IPS-18a (cell line): ENCODE measurements around the gene CASKIN1.

ENCODE experiments used
- H3K27ac ChIP-seq: one replicate; pipeline ENCODE4 v1.5.1; 2013; ENCODE audit warnings: low read length
- H3K27me3 ChIP-seq: one replicate; pipeline ENCODE4 v1.6.1; 2013; ENCODE audit warnings: mild to moderate bottlenecking, low read length; ENCODE audit not compliant: control insufficient read depth, insufficient read depth
- H3K36me3 ChIP-seq: one replicate; pipeline ENCODE4 v1.6.1; 2013; ENCODE audit warnings: low read depth, low read length; ENCODE audit not compliant: control insufficient read depth
- H3K4me1 ChIP-seq: one replicate; pipeline ENCODE4 v1.6.1; 2013; ENCODE audit warnings: low read depth, low read length; ENCODE audit not compliant: control insufficient read depth
- H3K4me3 ChIP-seq: one replicate; pipeline ENCODE4 v1.5.1; 2013; ENCODE audit warnings: low read length
- H3K9ac ChIP-seq: one replicate; pipeline ENCODE4 v1.6.1; 2013; ENCODE audit warnings: mild to moderate bottlenecking, low read length, moderate library complexity
- H3K9me3 ChIP-seq: one replicate; pipeline ENCODE4 v1.6.1; 2013; ENCODE audit warnings: low read depth, low read length; ENCODE audit not compliant: control insufficient read depth

CASKIN1 gene

GRCh38 chr16:2176047-2176446 lies 20.4 kb downstream of the CASKIN1 start:
- Histone ChIP-seq H3K9ac (no peak overlapping the region), H3K4me1 (no peaks in the 10 kb centered on the region), H3K27me3 (no peaks in the 10 kb centered on the region), H3K36me3 (peaks cover 35% of the 10 kb centered on the region), H3K4me3 (no peak overlapping the region), H3K27ac (no peak overlapping the region), H3K9me3 (no peaks in the 10 kb centered on the region)

- Histone ChIP-seq H3K9me3 (no peaks in the 10 kb centered on the region), H3K27ac (no peak overlapping the region), H3K36me3 (peaks cover 36% of the 10 kb centered on the region), H3K9ac (no peak overlapping the region), H3K4me1 (no peaks in the 10 kb centered on the region), H3K27me3 (no peaks in the 10 kb centered on the region), H3K4me3 (no peak overlapping the region)
Observed at GRCh38 chr16:2175454-2175853, 21.0 kb downstream of the CASKIN1 start.

GRCh38 chr16:2174396-2175131 lies 21.8 kb downstream of the CASKIN1 start:
- Histone ChIP-seq H3K9me3 (no peaks in the 10 kb centered on the region), H3K4me1 (no peaks in the 10 kb centered on the region), H3K36me3 (peaks cover 38% of the 10 kb centered on the region), H3K9ac (no peak overlapping the region), H3K27me3 (no peaks in the 10 kb centered on the region), H3K4me3 (no peak overlapping the region), H3K27ac (no peak overlapping the region)

GRCh38 chr16:2173916-2174315 lies 22.5 kb downstream of the CASKIN1 start:
- Histone ChIP-seq H3K9me3 (no peaks in the 10 kb centered on the region), H3K4me3 (no peak overlapping the region), H3K4me1 (no peaks in the 10 kb centered on the region), H3K9ac (no peak overlapping the region), H3K36me3 (peaks cover 40% of the 10 kb centered on the region), H3K27ac (no peak overlapping the region), H3K27me3 (no peaks in the 10 kb centered on the region)

- H3K4me3 ChIP-seq = no peak overlapping the region
- H3K9ac ChIP-seq = no peak overlapping the region
- no peaks in the 10 kb centered on the region for H3K27me3 ChIP-seq
- H3K36me3 ChIP-seq = peaks cover 43% of the 10 kb centered on the region
- H3K9me3 ChIP-seq = no peaks in the 10 kb centered on the region
- H3K4me1 ChIP-seq = no peaks in the 10 kb centered on the region
- no peak overlapping the region for H3K27ac ChIP-seq
Observed at GRCh38 chr16:2173366-2173765, 23.0 kb downstream of the CASKIN1 start.

GRCh38 chr16:2172688-2173335 lies 23.6 kb downstream of the CASKIN1 start:
- Histone ChIP-seq H3K9me3 (no peaks in the 10 kb centered on the region), H3K36me3 (peaks cover 48% of the 10 kb centered on the region), H3K4me3 (no peak overlapping the region), H3K27ac (no peak overlapping the region), H3K4me1 (no peaks in the 10 kb centered on the region), H3K9ac (no peak overlapping the region), H3K27me3 (no peaks in the 10 kb centered on the region)

GRCh38 chr16:2171601-2172178 lies 24.7 kb downstream of the CASKIN1 start:
- Histone ChIP-seq H3K27me3 (no peaks in the 10 kb centered on the region), H3K27ac (no peak overlapping the region), H3K4me3 (no peak overlapping the region), H3K9ac (no peak overlapping the region), H3K9me3 (no peaks in the 10 kb centered on the region), H3K36me3 (peaks cover 55% of the 10 kb centered on the region), H3K4me1 (no peaks in the 10 kb centered on the region)

- Histone ChIP-seq H3K27ac (no peak overlapping the region), H3K9ac (no peak overlapping the region), H3K27me3 (no peaks in the 10 kb centered on the region), H3K4me3 (no peak overlapping the region), H3K4me1 (no peaks in the 10 kb centered on the region), H3K9me3 (no peaks in the 10 kb centered on the region), H3K36me3 (peaks cover 58% of the 10 kb centered on the region)
Observed at GRCh38 chr16:2170587-2171435, 25.6 kb downstream of the CASKIN1 start.

- Histone ChIP-seq H3K4me1 (no peaks in the 10 kb centered on the region), H3K27ac (no peak overlapping the region), H3K9me3 (no peaks in the 10 kb centered on the region), H3K4me3 (no peak overlapping the region), H3K9ac (no peak overlapping the region), H3K36me3 (peaks cover 52% of the 10 kb centered on the region), H3K27me3 (no peaks in the 10 kb centered on the region)
Observed at GRCh38 chr16:2170080-2170479, 26.3 kb downstream of the CASKIN1 start.

- no peaks in the 10 kb centered on the region for H3K9me3 ChIP-seq
- no peak overlapping the region for H3K27ac ChIP-seq
- peaks cover 32% of the 10 kb centered on the region for H3K36me3 ChIP-seq
Observed at GRCh38 chr16:2167068-2167638, 29.3 kb downstream of the CASKIN1 start.

More at GRCh38 chr16:2167068-2167638, 29.3 kb downstream of the CASKIN1 start:
- Histone ChIP-seq H3K27me3 (no peaks in the 10 kb centered on the region), H3K4me1 (no peaks in the 10 kb centered on the region), H3K9ac (no peak overlapping the region), H3K4me3 (no peak overlapping the region)
